GM23248 (cell line): Measurements from ENCODE around the gene ZBTB49. TPM values are rescaled to one million over a fixed set of nuclear protein-coding genes. Genes with fewer than 3 reads are reported as not detected.

ENCODE experiments used
- DNase-seq: peaks from one replicate; pipeline ENCODE4 v3.0.0-alpha.2; 2015
- H2AFZ ChIP-seq: fragments of 200-600 bp; sonication (generic); 2 replicates; pipeline ENCODE4 v1.6.1; 2016; ENCODE audit warnings: antibody characterized with exemption
- H3F3A ChIP-seq: fragments of 200-600 bp; sonication (generic); 2 replicates; pipeline ENCODE4 v1.6.1; 2016; ENCODE audit warnings: mild to moderate bottlenecking, antibody characterized with exemption, mixed run types; ENCODE audit not compliant: insufficient read depth
- H3K27ac ChIP-seq: fragments of 200-600 bp; sonication (generic); 2 replicates; pipeline ENCODE4 v1.5.1; 2016; ENCODE audit warnings: mild to moderate bottlenecking
- H3K27me3 ChIP-seq: fragments of 200-600 bp; sonication (generic); replicated peaks from 2 replicates; pipeline ENCODE4 v1.6.1; 2016; ENCODE audit warnings: mild to moderate bottlenecking; ENCODE audit not compliant: insufficient read depth
- H3K36me3 ChIP-seq: fragments of 200-600 bp; sonication (generic); 2 replicates; pipeline ENCODE4 v1.6.1; 2016; ENCODE audit warnings: low read depth, mild to moderate bottlenecking
- H3K4me1 ChIP-seq: fragments of 200-600 bp; sonication (generic); 2 replicates; pipeline ENCODE4 v1.6.1; 2016; ENCODE audit warnings: mild to moderate bottlenecking; ENCODE audit not compliant: insufficient read depth
- H3K4me2 ChIP-seq: fragments of 200-600 bp; sonication (generic); one replicate; pipeline ENCODE4 v1.6.1; 2016; ENCODE audit warnings: mild to moderate bottlenecking; ENCODE audit not compliant: unreplicated experiment
- H3K4me3 ChIP-seq: fragments of 200-600 bp; sonication (generic); 2 replicates; pipeline ENCODE4 v1.5.1; 2016; ENCODE audit warnings: mild to moderate bottlenecking
- H3K79me2 ChIP-seq: fragments of 200-600 bp; sonication (generic); 2 replicates; pipeline ENCODE4 v1.6.1; 2016; ENCODE audit warnings: mild to moderate bottlenecking; ENCODE audit not compliant: insufficient read depth
- H3K9ac ChIP-seq: fragments of 200-600 bp; sonication (generic); 2 replicates; pipeline ENCODE4 v1.6.1; 2016; ENCODE audit warnings: mild to moderate bottlenecking
- H3K9me2 ChIP-seq: fragments of 200-600 bp; sonication (generic); 2 replicates; pipeline ENCODE4 v1.6.1; 2016; ENCODE audit warnings: mixed run types, mild to moderate bottlenecking, moderate library complexity; ENCODE audit not compliant: insufficient read depth
- H3K9me3 ChIP-seq: fragments of 200-600 bp; sonication (generic); one replicate; pipeline ENCODE4 v1.6.1; 2017; ENCODE audit warnings: low read depth
- H4K20me1 ChIP-seq: fragments of 200-600 bp; sonication (generic); 2 replicates; pipeline ENCODE4 v1.6.0; 2016; ENCODE audit not compliant: insufficient read depth
- EZH2 ChIP-seq: fragments of 200-600 bp; sonication (generic); IDR thresholded peaks from 2 replicates; pipeline ENCODE4 v1.6.1; 2018; ENCODE audit warnings: antibody characterized with exemption, mild to moderate bottlenecking; ENCODE audit not compliant: insufficient read depth, poor library complexity, severe bottlenecking
- EZH2phosphoT487 ChIP-seq: fragments of 200-600 bp; sonication (generic); IDR thresholded peaks from 2 replicates; pipeline ENCODE4 v1.6.1; 2018; ENCODE audit warnings: antibody characterized with exemption, moderate library complexity, mild to moderate bottlenecking, low read depth; ENCODE audit not compliant: insufficient read depth
- WGBS, 2 experiments: methylation state at CpG; one replicate each; pipeline ENCODE4 v1.1.6; 2015 to 2017; ENCODE audit warnings: low lambda C conversion rate in 2 of 2, low coverage in 1 of 2; ENCODE audit errors: missing lambda C conversion rate in 2 of 2; 5-methylcytosine and 5-hydroxymethylcytosine counted together
- in situ Hi-C: fragments of 300-500 bp; cut with MboI; formaldehyde crosslinking; loops from 2 replicates; pipeline ENCODE4 v1.15.0; 2020
- polyA plus RNA-seq: library from polyadenylated mRNA; unstranded; fragments of >200 nt; fragmentation: Nextera tagmentation; extraction: Ambion mirVana; gene quantifications from 2 replicates; pipeline ENCODE4 v1.2.1, GENCODE V29; 2016
- total RNA-seq: library from RNA; depleted of rRNA; stranded (reverse); fragments of >200 nt; shearing (Covaris generic); gene quantifications from 2 replicates; pipeline ENCODE4 v1.2.3, GENCODE V29; 2014

ZBTB49 gene
- total and polyA plus RNA-seq, 2 experiments from 2014 or later, result 1.9 to 2.9 TPM

DNA sequence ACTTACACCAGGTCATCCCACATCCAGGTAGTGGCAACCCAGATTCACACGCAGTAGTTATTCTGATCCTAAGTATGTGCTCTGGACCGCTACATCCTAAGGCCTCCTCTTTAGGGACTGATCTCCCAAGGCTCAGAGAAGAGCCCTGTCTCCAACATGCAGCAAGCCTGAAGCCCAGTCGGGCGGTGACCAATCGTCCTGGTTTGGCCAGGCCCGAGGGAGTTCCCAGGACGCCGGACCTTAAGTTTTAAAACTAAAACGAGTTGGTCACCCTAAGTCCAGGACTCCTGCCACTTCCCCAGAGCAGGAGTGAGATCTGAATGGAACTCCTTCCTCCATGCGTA lies 482 bp upstream of the ZBTB49 start:
- no peak for TF ChIP-seq EZH2phosphoT487
- no peak for TF ChIP-seq EZH2
- 0 to 1% methylated on average over 9 to 10 of the region's 10 CpGs for WGBS, 2 experiments
- in situ Hi-C loops, result no loop called here
- no peaks in the 10 kb centered on the region for H3K27me3 ChIP-seq
- H3K4me2 ChIP-seq, result peak overlapping the region; percentile 80
- 0 out of 2 replicates have a peak, but pooled peaks cover 7% of the 10 kb centered on the region for H3F3A ChIP-seq
- H2AFZ ChIP-seq, result peak overlapping the region; percentile 93
- H3K9me3 ChIP-seq, result no peaks in the 10 kb centered on the region
- H3K9me2 ChIP-seq, result no peaks in the 10 kb centered on the region
- H3K27ac ChIP-seq, result peak overlapping the region; percentile 48
- peak; percentile 68 for DNase-seq
- peak overlapping the region; percentile 97 for H3K4me3 ChIP-seq
- H3K79me2 ChIP-seq, result peaks cover 76% of the 10 kb centered on the region
- H3K4me1 ChIP-seq, result peaks cover 19% of the 10 kb centered on the region; the same call in 1 of the 2 replicates
- no peaks in the 10 kb centered on the region for H4K20me1 ChIP-seq
- H3K9ac ChIP-seq, result peak overlapping the region; percentile 82
- H3K36me3 ChIP-seq, result no peaks in the 10 kb centered on the region

DNA sequence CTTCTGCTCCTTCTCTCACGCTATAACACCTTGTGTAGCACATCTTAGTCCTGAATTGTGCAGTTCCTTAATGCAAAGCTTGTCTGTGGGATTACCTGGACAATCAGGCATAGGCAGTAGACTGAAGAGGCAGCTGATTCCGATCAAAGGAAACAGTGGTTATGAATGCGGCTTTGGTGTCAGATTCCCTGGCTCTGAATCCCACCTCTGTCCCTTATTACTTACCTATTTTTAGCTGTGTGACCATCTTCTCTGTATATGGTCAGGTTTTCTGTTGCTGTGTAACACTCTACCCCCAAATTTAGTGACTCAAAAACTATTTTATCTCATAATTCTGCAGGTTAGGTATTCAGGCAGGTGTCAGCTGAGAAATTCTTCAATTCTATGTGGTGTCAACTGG lies 3.2 kb downstream of the ZBTB49 start:
- H3K9ac ChIP-seq, result no peak overlapping the region
- DNase-seq, result no peak
- H3K36me3 ChIP-seq, result no peaks in the 10 kb centered on the region
- H2AFZ ChIP-seq, result no peak overlapping the region
- H3F3A ChIP-seq, result 0 out of 2 replicates have a peak, but pooled peaks cover 7% of the 10 kb centered on the region
- peaks cover 93% of the 10 kb centered on the region for H3K79me2 ChIP-seq
- no peak overlapping the region for H3K4me2 ChIP-seq
- H3K27me3 ChIP-seq, result no peaks in the 10 kb centered on the region
- no peak for TF ChIP-seq EZH2phosphoT487
- TF ChIP-seq EZH2, result no peak
- no peaks in the 10 kb centered on the region for H3K9me3 ChIP-seq
- H4K20me1 ChIP-seq, result no peaks in the 10 kb centered on the region
- no peaks in the 10 kb centered on the region for H3K9me2 ChIP-seq
- in situ Hi-C loops, result no loop called here
- H3K4me3 ChIP-seq, result no peak overlapping the region
- no peak overlapping the region for H3K27ac ChIP-seq
- WGBS, 2 experiments, result 80 to 88% methylated on average over 3 of the region's 3 CpGs
- H3K4me1 ChIP-seq, result peaks cover 14% of the 10 kb centered on the region; the same call in 1 of the 2 replicates

DNA sequence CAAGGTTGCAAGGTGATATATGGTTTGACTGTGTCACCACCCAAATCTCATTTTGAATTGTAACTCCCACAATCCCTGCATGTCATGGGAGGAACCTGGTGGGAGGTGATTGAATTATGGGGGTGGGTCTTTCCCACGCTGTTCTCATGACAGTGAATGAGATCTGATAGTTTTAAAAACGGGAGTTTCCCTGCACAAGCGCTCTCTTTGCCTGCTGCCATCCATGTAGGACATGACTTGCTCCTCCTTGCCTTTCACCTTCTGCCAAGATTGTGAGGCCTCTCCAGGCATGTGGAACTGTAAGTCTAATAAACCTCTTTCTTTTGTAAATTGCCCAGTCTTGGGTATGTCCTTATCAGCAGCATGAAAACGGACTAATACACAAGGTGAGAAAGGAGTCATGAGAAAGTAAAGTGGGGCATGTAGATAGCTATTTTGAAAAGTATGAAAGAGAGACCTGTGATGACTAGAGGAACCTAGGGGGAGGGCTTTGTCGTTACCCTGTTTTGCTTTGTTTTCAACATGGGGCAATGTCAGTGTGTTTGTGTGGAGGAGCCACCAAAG lies 6.3 kb downstream of the ZBTB49 start:
- in situ Hi-C loops, result no loop called here

DNA sequence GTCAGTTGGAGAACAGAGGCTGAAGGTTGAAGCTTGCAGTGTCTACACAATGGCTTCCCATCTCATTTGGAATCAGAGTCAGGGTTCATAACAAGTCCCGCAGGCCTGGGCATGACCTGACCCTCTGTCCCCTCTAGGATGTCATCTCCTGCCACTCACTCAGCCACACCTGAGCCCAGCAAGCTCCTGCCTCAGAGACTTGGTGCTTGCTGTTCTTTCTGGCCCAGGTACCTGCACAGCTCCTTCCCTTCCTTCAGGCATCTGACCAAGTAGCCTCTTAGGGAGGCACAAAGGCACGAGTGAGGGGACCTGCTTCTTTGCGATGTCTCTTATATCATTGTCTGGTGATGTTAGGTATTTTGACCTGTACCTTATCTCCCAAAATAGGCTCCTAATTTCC lies 9.0 kb downstream of the ZBTB49 start:
- TF ChIP-seq EZH2 (no peak), EZH2phosphoT487 (no peak)
- no peak for DNase-seq
- Histone ChIP-seq H3K27me3 (no peaks in the 10 kb centered on the region), H4K20me1 (0 out of 2 replicates have a peak, but pooled peaks cover 7% of the 10 kb centered on the region), H3K27ac (no peak overlapping the region), H3K4me2 (no peak overlapping the region), H3K36me3 (peaks cover 14% of the 10 kb centered on the region), H3K4me1 (no peaks in the 10 kb centered on the region), H3K9me3 (no peaks in the 10 kb centered on the region), H3K9me2 (no peaks in the 10 kb centered on the region), H3F3A (no peaks in the 10 kb centered on the region), H3K79me2 (peaks cover 48% of the 10 kb centered on the region), H3K9ac (no peak overlapping the region), H3K4me3 (no peak overlapping the region), H2AFZ (no peak overlapping the region)
- WGBS, 2 experiments, result 100% methylated on average over 3 of the region's 3 CpGs
- in situ Hi-C loops, result no loop called here

More for the DNA sequence above, 6.3 kb downstream of the ZBTB49 start:
- TF ChIP-seq EZH2phosphoT487 (no peak), EZH2 (no peak)
- H3K27ac ChIP-seq, result no peak overlapping the region
- no peaks in the 10 kb centered on the region for H3K9me2 ChIP-seq
- H3K27me3 ChIP-seq, result no peaks in the 10 kb centered on the region
- 0 out of 2 replicates have a peak, but pooled peaks cover 7% of the 10 kb centered on the region for H4K20me1 ChIP-seq
- peaks cover under 1% of the 10 kb centered on the region; the same call in 1 of the 2 replicates for H3K4me1 ChIP-seq
- H3K79me2 ChIP-seq, result peaks cover 75% of the 10 kb centered on the region
- no peak for DNase-seq
- no peak overlapping the region for H3K4me3 ChIP-seq
- no peak overlapping the region for H2AFZ ChIP-seq
- no peaks in the 10 kb centered on the region for H3K9me3 ChIP-seq
- 98 to 100% methylated on average over 5 of the region's 5 CpGs for WGBS, 2 experiments
- no peak overlapping the region for H3K9ac ChIP-seq
- no peak overlapping the region for H3K4me2 ChIP-seq
- H3K36me3 ChIP-seq, result no peaks in the 10 kb centered on the region
- H3F3A ChIP-seq, result no peaks in the 10 kb centered on the region
